ENCODE results near the gene KIAA0040. TPM values are rescaled to one million over a fixed set of nuclear protein-coding genes. Genes with fewer than 3 reads are reported as not detected.

The KIAA0040 gene
- total and polyA plus RNA-seq, 2 donors (not counting 3 experiments of a cell fraction or from before 2014, with no cell fraction given) = 8.3 to 10.9 TPM

DNA sequence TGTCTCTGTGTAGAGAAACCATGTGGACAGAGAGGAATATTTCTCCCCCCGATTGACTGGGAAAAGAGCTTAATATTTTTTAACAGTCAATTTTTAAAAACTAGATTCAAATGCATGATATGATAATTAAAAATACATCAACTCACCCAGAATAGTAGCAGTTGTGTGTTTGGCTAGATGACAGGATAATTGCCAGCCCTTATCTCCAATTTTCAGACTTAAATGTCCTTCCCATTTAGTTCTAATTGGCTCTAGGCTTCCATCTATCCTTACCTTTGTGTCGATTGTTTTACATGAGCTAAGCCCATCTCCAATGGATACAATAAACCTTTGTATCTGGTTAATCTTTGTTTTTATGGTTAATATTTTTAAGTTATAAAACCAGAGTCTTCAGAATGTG is 23.9 kb upstream of the KIAA0040 start:
- H3K9me3 ChIP-seq (replicated peaks; ENCODE audit: control insufficient read depth, insufficient read depth, low read length) = no peaks in the 10 kb centered on the region
- no peaks in the 10 kb centered on the region for H3K79me2 ChIP-seq (ENCODE audit: control insufficient read depth, insufficient read depth, low read length)
- H3K27ac ChIP-seq (ENCODE audit: insufficient read depth, low read depth, low read length) = no peak overlapping the region
- intact Hi-C loops (cut with micrococcal nuclease) (no loop called here), dilution Hi-C loops (cut with MboI; ENCODE audit: extremely low pct_ligation_motif_present, low sequenced_read_pairs) (no loop called here)
- POLR2A ChIA-PET = no interaction called here
- no peak overlapping the region for H2AFZ ChIP-seq (ENCODE audit: low read depth, low read length)
- H3K4me3 ChIP-seq (replicated peaks in 1 of 3; ENCODE audit: insufficient read depth in 1 of 3, low read depth in 1 of 3, low read length in 3 of 3) = no peak overlapping the region
- no peaks in the 10 kb centered on the region for H3K36me3 ChIP-seq (ENCODE audit: control insufficient read depth in 2 of 2, extremely low read depth in 1 of 2, insufficient read depth in 2 of 2, low read length in 2 of 2)
- TF ChIP-seq POLR2AphosphoS5 (IDR thresholded peaks at IDR 0.05; ENCODE audit: insufficient read depth, low read depth, low read length) (no peak), POLR2A (IDR thresholded peaks at IDR 0.05; ENCODE audit: low read depth, low read length) (no peak), MYC (IDR thresholded peaks at IDR 0.05; ENCODE audit: low read depth, low read length) (no peak), GATA2 (IDR thresholded peaks at IDR 0.05; ENCODE audit: insufficient read depth, insufficient read length, low read depth, low read length) (no peak), EZH2 (IDR thresholded peaks at IDR 0.05; ENCODE audit: borderline replicate concordance, low read depth, low read length, severe bottlenecking) (no peak), FOS (IDR thresholded peaks at IDR 0.05; ENCODE audit: borderline replicate concordance, insufficient read depth, low read length) (no peak), JUN (IDR thresholded peaks at IDR 0.05; ENCODE audit: borderline replicate concordance, insufficient read depth, insufficient read length, low read depth) (no peak)
- TF ChIP-seq, protein P1, sequence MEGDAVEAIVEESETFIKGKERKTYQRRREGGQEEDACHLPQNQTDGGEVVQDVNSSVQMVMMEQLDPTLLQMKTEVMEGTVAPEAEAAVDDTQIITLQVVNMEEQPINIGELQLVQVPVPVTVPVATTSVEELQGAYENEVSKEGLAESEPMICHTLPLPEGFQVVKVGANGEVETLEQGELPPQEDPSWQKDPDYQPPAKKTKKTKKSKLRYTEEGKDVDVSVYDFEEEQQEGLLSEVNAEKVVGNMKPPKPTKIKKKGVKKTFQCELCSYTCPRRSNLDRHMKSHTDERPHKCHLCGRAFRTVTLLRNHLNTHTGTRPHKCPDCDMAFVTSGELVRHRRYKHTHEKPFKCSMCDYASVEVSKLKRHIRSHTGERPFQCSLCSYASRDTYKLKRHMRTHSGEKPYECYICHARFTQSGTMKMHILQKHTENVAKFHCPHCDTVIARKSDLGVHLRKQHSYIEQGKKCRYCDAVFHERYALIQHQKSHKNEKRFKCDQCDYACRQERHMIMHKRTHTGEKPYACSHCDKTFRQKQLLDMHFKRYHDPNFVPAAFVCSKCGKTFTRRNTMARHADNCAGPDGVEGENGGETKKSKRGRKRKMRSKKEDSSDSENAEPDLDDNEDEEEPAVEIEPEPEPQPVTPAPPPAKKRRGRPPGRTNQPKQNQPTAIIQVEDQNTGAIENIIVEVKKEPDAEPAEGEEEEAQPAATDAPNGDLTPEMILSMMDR (IDR thresholded peaks at IDR 0.05; ENCODE audit: extremely low read depth in 1 of 2, insufficient read depth in 1 of 2, low read depth in 1 of 2, low read length in 2 of 2) = no peak
- TF ChIP-seq, protein P2, sequence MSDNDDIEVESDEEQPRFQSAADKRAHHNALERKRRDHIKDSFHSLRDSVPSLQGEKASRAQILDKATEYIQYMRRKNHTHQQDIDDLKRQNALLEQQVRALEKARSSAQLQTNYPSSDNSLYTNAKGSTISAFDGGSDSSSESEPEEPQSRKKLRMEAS (IDR thresholded peaks at IDR 0.05; ENCODE audit: insufficient read depth, insufficient read length) = no peak
- no peak for DNase-seq (ENCODE audit: low read depth, low spot score)
- CTCF ChIA-PET = interaction anchor here (0.8 to 2.4 kb wide), 4 partner anchors 25 to 91 kb away, joined by 4 to 13 read pairs (median 6); no protein-coding TSS in a partner anchor
- peaks cover 7% of the 10 kb centered on the region for H3K4me1 ChIP-seq (ENCODE audit: control insufficient read depth, extremely low read depth, insufficient read depth, low read length)
- no peaks in the 10 kb centered on the region for H4K20me1 ChIP-seq (replicated peaks; ENCODE audit: control insufficient read depth, extremely low read depth, insufficient read depth, low read length)
- H3K9ac ChIP-seq (replicated peaks; ENCODE audit: extremely low read depth, insufficient read depth, low read length) = no peak overlapping the region
- no peaks in the 10 kb centered on the region for H3K9me1 ChIP-seq (replicated peaks; ENCODE audit: control insufficient read depth, extremely low read depth, insufficient read depth, low read length)
- BruUV-seq (replicated peaks) = no TSS peak
- H3K4me2 ChIP-seq (ENCODE audit: insufficient read depth, low read length) = no peak overlapping the region
- FAIRE-seq = no peak
- peaks cover 0 to 6% of the 10 kb centered on the region in 2 experiments for H3K27me3 ChIP-seq (ENCODE audit: control insufficient read depth in 2 of 2, insufficient read depth in 2 of 2, low read length in 2 of 2)

Data from endothelial cell of umbilical vein (primary cell).